ENCODE measurements around the gene FLYWCH1.

- TF ChIP-seq POLR2A (IDR thresholded peaks at IDR 0.05; ENCODE audit: low read depth, low read length) = no peak
- no peak for TF ChIP-seq POLR2AphosphoS5 (IDR thresholded peaks at IDR 0.05; ENCODE audit: low read depth, low read length)
These were observed 46.1 kb upstream of the FLYWCH1 start for GRCh38 chr16:2865651-2866050.

Data from GM12892 (cell line).